Thymus (tissue), 11 donors: ENCODE results near the gene GRID1. TPM values are rescaled to one million over a fixed set of nuclear protein-coding genes. Genes with fewer than 3 reads are reported as not detected.

ENCODE experiments used
- DNase-seq, 9 donors: peaks; one replicate each; pipeline ENCODE4 v3.0.0-alpha.2; 2013; ENCODE audit warnings: low spot score in 9 of 9, low read depth in 6 of 9, missing footprints in 1 of 9
- H3K27ac ChIP-seq, 2 donors: one replicate each; pipeline ENCODE4 v1.5.1; 2013; ENCODE audit warnings: control low read depth in 1 of 2, low read depth in 1 of 2, low read length in 1 of 2, mild to moderate bottlenecking in 1 of 2, moderate library complexity in 1 of 2
- H3K27me3 ChIP-seq, 2 donors: one replicate each; pipeline ENCODE4 v1.5.1; 2013; ENCODE audit warnings: low read length in 1 of 2; ENCODE audit not compliant: control insufficient read depth in 2 of 2, insufficient read depth in 1 of 2
- H3K36me3 ChIP-seq, 2 donors: one replicate each; pipeline ENCODE4 v1.5.1; 2013; ENCODE audit warnings: low read length in 1 of 2, mild to moderate bottlenecking in 1 of 2, moderate library complexity in 1 of 2; ENCODE audit not compliant: control insufficient read depth in 2 of 2, insufficient read depth in 2 of 2
- H3K4me1 ChIP-seq, 2 donors: one replicate each; pipeline ENCODE4 v1.5.1; 2013; ENCODE audit warnings: low read length in 2 of 2; ENCODE audit not compliant: control insufficient read depth in 2 of 2, insufficient read depth in 2 of 2
- H3K4me3 ChIP-seq, 2 donors: one replicate each; pipeline ENCODE4 v1.5.1; 2013; ENCODE audit warnings: low read length in 2 of 2, control low read depth in 1 of 2, mild to moderate bottlenecking in 1 of 2
- H3K9me3 ChIP-seq, 2 donors: one replicate each; pipeline ENCODE4 v1.5.1; 2013; ENCODE audit warnings: low read length in 1 of 2, mild to moderate bottlenecking in 1 of 2; ENCODE audit not compliant: control insufficient read depth in 2 of 2, insufficient read depth in 1 of 2
- WGBS: extraction: QIAGEN DNeasy Blood & Tissue Kit; methylation state at CpG from one replicate; pipeline ENCODE4 v1.1.7; 2013; 5-methylcytosine and 5-hydroxymethylcytosine counted together
- polyA plus RNA-seq: library from polyadenylated mRNA; stranded (reverse); fragments of 200-250 nt; gene quantifications from one replicate; pipeline ENCODE4 v1.2.3, GENCODE V29; 2013
- total RNA-seq: library from RNA; stranded (reverse); fragments of 120-200 nt; gene quantifications from one replicate; pipeline ENCODE4 v1.2.4, GENCODE V29; 2013
- donor health status: healthy.

Gene GRID1
- total and polyA plus RNA-seq, 2 donors, result 0.33 to 0.46 TPM

DNA sequence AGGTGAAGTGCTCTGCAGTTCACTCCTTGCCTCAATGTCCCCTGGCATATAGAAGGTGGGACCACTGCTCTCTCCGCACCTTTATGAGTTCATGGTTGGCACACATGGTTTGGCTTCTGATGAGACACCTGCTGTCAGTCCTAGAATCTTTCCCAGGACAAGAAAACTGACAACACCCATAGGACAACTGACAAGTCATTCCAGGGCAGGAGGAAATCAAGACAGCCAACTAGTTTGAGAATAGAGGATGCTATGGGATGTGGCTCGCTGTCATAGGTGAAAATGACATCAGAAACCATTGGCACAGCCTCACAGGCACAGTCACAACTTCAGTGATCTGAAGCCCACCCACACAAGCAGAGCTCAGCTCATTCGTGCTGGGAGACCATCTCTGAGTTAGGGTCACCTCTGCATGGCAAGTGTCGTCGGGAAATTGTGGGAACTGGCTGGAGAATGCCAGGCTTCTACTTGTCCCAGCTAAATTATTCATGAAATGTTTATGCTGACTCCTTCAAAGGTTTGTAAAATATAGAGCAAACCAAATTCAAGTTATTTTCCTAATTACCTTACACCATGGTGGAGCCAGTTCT, 762.4 kb downstream of the GRID1 start:
- Histone ChIP-seq H3K27ac (no peak overlapping the region), H3K36me3 (no peaks in the 10 kb centered on the region), H3K9me3 (no peaks in the 10 kb centered on the region), H3K4me1 (peaks cover 0 to 3% of the 10 kb centered on the region in 2 donors), H3K4me3 (no peak overlapping the region), H3K27me3 (no peaks in the 10 kb centered on the region)
- 90% methylated on average over 5 of the region's 5 CpGs for WGBS
- no peak for DNase-seq

DNA sequence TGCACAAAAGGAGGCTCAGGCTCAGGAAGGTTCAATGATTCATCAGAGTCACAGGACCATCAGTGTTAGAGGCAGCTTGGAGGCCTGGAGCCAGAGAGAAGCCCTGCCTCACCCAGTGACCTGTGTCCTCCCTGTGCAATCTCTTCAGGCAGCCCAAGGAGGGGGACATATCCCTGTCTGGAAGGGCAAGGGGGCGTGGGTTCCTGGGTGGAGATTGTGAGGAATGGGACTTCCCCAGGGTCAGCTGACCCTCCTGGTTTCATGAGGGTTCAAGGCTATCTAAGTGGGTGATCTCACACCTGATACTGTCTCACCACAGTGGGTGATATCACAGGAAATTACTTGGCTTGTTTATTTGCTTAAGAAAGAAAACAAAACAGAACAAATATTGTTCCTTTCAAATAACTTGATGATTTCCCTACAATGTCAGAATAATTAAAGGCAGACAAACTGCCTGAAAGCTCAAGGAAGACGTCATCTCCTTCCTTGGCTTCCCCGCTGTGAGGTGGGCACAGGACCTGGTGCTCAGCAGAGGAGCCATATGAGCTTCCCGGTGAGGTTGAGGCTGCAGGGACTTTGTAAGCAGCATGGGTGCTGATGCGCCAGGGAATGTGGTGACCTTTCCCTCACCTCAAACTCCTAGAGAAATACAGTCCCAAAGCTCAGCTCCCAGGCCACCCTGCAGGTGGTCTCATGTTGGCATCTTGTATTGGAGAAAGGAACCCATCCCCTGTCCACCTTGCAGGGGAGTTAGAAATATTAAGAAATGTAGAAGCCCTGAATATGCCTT, 763.2 kb downstream of the GRID1 start:
- H3K27ac ChIP-seq, result no peak overlapping the region
- no peak overlapping the region for H3K4me3 ChIP-seq
- no peaks in the 10 kb centered on the region for H3K4me1 ChIP-seq
- no peaks in the 10 kb centered on the region for H3K9me3 ChIP-seq
- no peaks in the 10 kb centered on the region for H3K36me3 ChIP-seq
- WGBS, result 81% methylated on average over 5 of the region's 5 CpGs
- H3K27me3 ChIP-seq, result peaks cover 0 to 2% of the 10 kb centered on the region in 2 donors
- DNase-seq, result no peak

DNA sequence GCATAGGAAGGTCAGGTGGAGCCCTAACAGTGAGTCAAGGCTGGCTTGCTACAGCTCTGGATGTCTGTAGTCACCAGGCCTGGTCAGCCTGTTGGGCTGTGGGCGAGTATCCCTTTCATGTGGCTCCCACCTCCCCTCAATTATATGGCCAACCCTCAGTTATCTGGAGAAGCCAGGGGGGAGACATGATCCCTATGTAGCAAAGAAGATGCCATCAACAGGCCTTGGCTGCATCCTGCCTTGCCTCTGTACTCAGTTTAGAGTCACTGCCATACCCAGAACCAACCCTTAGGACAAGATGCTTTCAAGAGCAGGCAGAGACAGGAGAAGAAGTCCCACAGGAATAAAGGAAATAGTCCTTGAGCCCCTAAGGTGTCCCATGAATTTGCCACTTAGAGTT, 763.9 kb downstream of the GRID1 start:
- no peak for DNase-seq
- Histone ChIP-seq H3K4me1 (no peaks in the 10 kb centered on the region), H3K27me3 (peaks cover 0 to 2% of the 10 kb centered on the region in 2 donors), H3K36me3 (no peaks in the 10 kb centered on the region), H3K27ac (no peak overlapping the region), H3K4me3 (no peak overlapping the region), H3K9me3 (no peaks in the 10 kb centered on the region)
- 84% methylated on average over 1 of the region's 1 CpG for WGBS

DNA sequence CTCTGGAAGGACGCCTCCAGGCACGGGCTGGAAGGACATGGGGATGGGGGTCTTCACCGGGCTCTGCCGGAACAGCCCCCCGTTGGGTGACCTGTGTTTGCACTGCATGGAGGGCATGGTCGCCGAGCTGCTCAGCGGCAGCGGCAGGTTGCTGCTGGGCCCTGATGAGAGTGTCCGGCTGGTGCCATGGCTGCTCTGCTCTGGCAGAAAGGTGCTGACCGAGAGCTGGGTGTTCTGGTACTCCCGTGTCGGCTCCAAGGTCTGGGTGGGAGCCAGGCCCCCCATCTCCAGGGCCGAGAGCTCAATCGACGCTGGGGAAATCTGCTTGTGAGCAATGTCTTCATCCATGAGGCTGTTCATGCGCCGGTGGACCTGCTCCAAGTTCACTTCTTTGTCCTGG, 764.3 kb downstream of the GRID1 start:
- H3K4me1 ChIP-seq, result no peaks in the 10 kb centered on the region
- no peak overlapping the region for H3K27ac ChIP-seq
- WGBS, result 97% methylated on average over 18 of the region's 18 CpGs
- no peak overlapping the region for H3K4me3 ChIP-seq
- no peaks in the 10 kb centered on the region for H3K9me3 ChIP-seq
- H3K27me3 ChIP-seq, result peaks cover 0 to 2% of the 10 kb centered on the region in 2 donors
- no peak for DNase-seq
- no peaks in the 10 kb centered on the region for H3K36me3 ChIP-seq

DNA sequence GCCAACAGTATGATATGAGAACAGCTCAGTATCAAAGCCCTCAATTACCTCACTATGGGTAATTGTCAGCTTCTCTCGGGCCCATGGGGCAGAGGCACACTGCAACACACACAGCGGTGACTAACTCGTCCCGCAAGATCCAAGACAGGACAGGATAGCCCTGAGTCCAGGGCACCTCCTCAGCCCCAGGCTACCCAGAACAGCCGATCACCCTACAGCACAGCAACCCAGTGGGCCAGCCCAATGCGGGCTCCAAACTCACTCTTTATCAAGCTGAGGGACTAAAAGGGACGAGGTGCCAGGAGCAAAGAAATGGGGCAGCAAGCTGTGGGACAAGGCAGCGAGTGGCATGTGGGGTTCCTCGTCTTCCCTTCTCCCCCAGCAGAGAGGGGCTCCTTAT, 765.1 kb downstream of the GRID1 start:
- Histone ChIP-seq H3K4me1 (no peaks in the 10 kb centered on the region), H3K4me3 (no peak overlapping the region), H3K36me3 (no peaks in the 10 kb centered on the region), H3K27me3 (peaks cover 0 to 2% of the 10 kb centered on the region in 2 donors), H3K27ac (no peak overlapping the region), H3K9me3 (no peaks in the 10 kb centered on the region)
- WGBS, result 92% methylated on average over 9 of the region's 9 CpGs
- DNase-seq, result no peak

DNA sequence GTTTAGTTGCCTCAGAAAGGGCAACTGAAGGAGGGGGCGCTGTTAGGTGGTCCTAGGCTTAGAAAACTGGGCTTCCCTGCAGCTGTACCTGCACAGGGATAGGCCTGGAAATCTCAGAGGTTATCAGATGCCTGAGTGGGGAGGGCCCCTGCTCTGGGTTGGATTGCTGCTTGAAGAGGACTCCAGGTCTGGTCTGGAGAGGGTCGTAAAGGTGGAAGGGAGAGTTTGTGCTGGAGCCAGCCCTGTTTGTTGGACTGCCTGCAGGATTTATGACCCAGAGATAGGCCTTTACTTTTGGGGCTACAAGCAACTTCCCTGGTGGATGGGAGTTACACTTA, 765.9 kb downstream of the GRID1 start:
- H3K4me1 ChIP-seq, result no peaks in the 10 kb centered on the region
- peaks cover 0 to 2% of the 10 kb centered on the region in 2 donors for H3K27me3 ChIP-seq
- no peak overlapping the region for H3K4me3 ChIP-seq
- no peaks in the 10 kb centered on the region for H3K36me3 ChIP-seq
- no peaks in the 10 kb centered on the region for H3K9me3 ChIP-seq
- no peak for DNase-seq
- H3K27ac ChIP-seq, result no peak overlapping the region
- 82% methylated on average over 2 of the region's 2 CpGs for WGBS

DNA sequence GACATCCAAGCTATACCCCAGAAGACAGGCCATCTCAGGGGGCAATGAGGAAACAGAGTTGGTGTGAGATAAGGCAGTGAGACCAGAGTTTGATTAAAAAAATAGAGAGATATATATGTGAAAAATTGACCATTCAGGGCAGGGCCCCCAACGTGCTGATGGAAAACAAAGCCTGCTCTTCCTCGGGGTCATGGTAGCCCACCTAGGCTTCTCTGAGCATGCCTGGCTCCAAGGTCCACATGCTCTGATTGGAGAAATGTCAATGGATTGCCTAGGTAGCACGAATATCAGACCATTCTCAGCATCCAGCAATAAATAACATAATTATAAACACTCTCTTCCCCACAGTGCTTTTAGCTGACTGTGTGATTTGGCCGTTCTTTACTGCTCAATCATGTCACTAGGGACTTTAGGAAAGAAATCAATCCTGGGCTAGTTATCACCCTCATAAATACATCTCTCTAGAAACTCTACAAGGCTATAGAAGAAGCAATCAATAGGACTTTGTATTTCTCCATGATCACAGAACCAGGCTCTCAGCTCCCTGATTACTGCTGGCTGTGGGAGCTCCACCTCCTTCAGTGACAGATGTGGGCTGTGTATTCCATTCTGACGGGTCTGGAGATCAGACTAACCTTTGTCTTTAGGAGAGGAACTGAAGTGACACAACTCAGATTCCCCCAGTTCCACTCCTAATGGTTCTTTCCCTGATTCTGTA, 766.4 kb downstream of the GRID1 start:
- no peaks in the 10 kb centered on the region for H3K9me3 ChIP-seq
- no peaks in the 10 kb centered on the region for H3K36me3 ChIP-seq
- no peak overlapping the region for H3K4me3 ChIP-seq
- no peak overlapping the region for H3K27ac ChIP-seq
- no peaks in the 10 kb centered on the region for H3K4me1 ChIP-seq
- DNase-seq, result no peak
- H3K27me3 ChIP-seq, result peaks cover 0 to 2% of the 10 kb centered on the region in 2 donors
- 68% methylated on average over 5 of the region's 5 CpGs for WGBS

DNA sequence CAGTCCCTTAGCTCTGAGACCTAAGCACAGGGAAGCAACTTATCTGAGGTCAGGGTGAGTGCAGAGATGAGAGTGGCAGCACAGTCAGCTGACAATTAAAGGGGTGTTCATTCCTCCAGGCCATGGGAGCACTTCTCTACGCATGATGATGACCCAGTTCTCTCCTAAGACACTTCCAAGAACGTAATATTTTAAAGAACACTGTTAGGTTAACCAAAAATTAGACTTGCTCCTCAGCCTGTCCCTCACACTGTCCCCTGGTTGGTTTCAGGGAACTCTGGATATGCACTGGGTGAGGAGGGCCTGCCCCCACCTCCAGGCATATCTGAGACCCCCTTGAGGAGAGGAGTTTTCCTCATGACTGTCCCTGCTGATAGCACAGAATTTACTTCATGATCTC, 767.5 kb downstream of the GRID1 start:
- Histone ChIP-seq H3K9me3 (no peaks in the 10 kb centered on the region), H3K4me3 (no peak overlapping the region), H3K4me1 (no peaks in the 10 kb centered on the region), H3K36me3 (no peaks in the 10 kb centered on the region), H3K27ac (no peak overlapping the region), H3K27me3 (peaks cover 0 to 2% of the 10 kb centered on the region in 2 donors)
- 91% methylated on average over 2 of the region's 2 CpGs for WGBS
- DNase-seq, result no peak

DNA sequence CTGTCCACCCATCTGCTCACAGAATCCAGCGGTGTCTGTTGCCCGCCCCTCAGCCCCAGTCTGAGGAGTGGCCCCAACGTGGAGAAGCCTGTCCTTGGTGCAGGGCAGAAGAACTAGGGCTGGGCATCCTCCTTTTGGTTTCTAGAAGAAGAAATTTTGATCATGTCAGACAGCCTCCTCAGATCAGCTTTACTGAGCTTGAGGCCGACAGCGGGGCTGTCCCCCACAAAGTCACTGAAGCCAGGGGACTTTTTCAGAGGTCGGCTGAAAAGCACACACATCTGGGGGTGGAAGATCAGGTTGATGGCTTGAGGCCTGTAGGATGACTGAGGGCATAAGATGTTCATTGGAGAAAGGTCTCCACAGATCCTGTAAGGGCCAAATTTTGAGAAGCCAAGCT, 767.9 kb downstream of the GRID1 start:
- no peaks in the 10 kb centered on the region for H3K36me3 ChIP-seq
- no peaks in the 10 kb centered on the region for H3K9me3 ChIP-seq
- peaks cover 0 to 2% of the 10 kb centered on the region in 2 donors for H3K27me3 ChIP-seq
- no peak for DNase-seq
- H3K4me3 ChIP-seq, result no peak overlapping the region
- WGBS, result 87% methylated on average over 6 of the region's 6 CpGs
- no peaks in the 10 kb centered on the region for H3K4me1 ChIP-seq
- H3K27ac ChIP-seq, result no peak overlapping the region
